B cell (primary cell): Measurements from ENCODE around the gene ATP5F1A. TPM values are rescaled to one million over a fixed set of nuclear protein-coding genes. Genes with fewer than 3 reads are reported as not detected.

ENCODE experiments used
- ATAC-seq: fragments of 200-7000 bp; cut with Tn5 transposase; one replicate; pipeline ENCODE4 v1.10.0; 2021; ENCODE audit warnings: low read depth, mild to moderate bottlenecking, moderate number of reproducible peaks, moderate library complexity
- CTCF ChIA-PET: fragments of 350-600 bp; sonication (Branson Sonifier 250); formaldehyde crosslinking; loops from one replicate; lab custom pipeline; 2021; ENCODE audit warnings: antibody characterized with exemption, inconsistent platforms; lab: Charles Lee
- POLR2A ChIA-PET: fragments of 350-600 bp; sonication (Branson Sonifier 250); formaldehyde crosslinking; loops from one replicate; lab custom pipeline; 2021; ENCODE audit warnings: antibody characterized with exemption; lab: Charles Lee
- DNase-seq: peaks from one replicate; pipeline ENCODE4 v3.0.0; 2013
- H2AFZ ChIP-seq: 2 replicates; pipeline ENCODE4 v1.6.1; 2012; ENCODE audit warnings: mild to moderate bottlenecking, low read depth, low read length; ENCODE audit not compliant: insufficient read depth, poor library complexity, severe bottlenecking
- H3K27ac ChIP-seq, 2 donors: 1 replicate in 1 of 2; 2 replicates in 1 of 2; pipeline ENCODE4 v1.5.1; 2012 to 2013; ENCODE audit warnings: low read length in 2 of 2, mild to moderate bottlenecking in 2 of 2, moderate library complexity in 1 of 2
- H3K27me3 ChIP-seq, 4 experiments: fragments of 200-600 bp in 1 of 4; sonication (generic) in 1 of 4; replicated peaks in 1 of 4; 1 replicate in 2 of 4; 2 replicates in 2 of 4; pipeline versions ENCODE4 v1.6.1 to v1.7.0; 2013 to 2016; ENCODE audit warnings: low read length in 3 of 4, mild to moderate bottlenecking in 2 of 4, mixed read lengths in 1 of 4, moderate library complexity in 1 of 4; ENCODE audit not compliant: insufficient read depth in 4 of 4, control insufficient read depth in 3 of 4; ENCODE audit errors: control extremely low read depth in 1 of 4
- H3K36me3 ChIP-seq, 2 experiments: replicated peaks in 1 of 2; 1 replicate in 1 of 2; 2 replicates in 1 of 2; pipeline versions ENCODE4 v1.6.1 to v1.7.1; 2013; ENCODE audit warnings: low read length in 1 of 2; ENCODE audit not compliant: insufficient read depth in 2 of 2, control insufficient read depth in 1 of 2; ENCODE audit errors: control extremely low read depth in 1 of 2, extremely low read depth in 1 of 2
- H3K4me1 ChIP-seq, 2 donors: fragments of 200-600 bp in 1 of 2; sonication (generic) in 1 of 2; 1 replicate in 1 of 2; 2 replicates in 1 of 2; pipeline versions ENCODE4 v1.5.1 to v1.6.1; 2013 to 2017; ENCODE audit warnings: low read length in 2 of 2; ENCODE audit not compliant: control insufficient read depth in 2 of 2, insufficient read depth in 2 of 2
- H3K4me2 ChIP-seq: replicated peaks from 2 replicates; pipeline ENCODE3; 2012; ENCODE audit warnings: mild to moderate bottlenecking, low read depth, low read length; ENCODE audit not compliant: poor library complexity, severe bottlenecking
- H3K4me3 ChIP-seq, 5 experiments: fragments of 200-600 bp in 1 of 5; sonication (generic) in 1 of 5; 1 replicate in 3 of 5; 2 replicates in 2 of 5; pipeline versions ENCODE4 v1.5.1 to v1.7.0; 2011 to 2016; ENCODE audit warnings: low read length in 4 of 5, mild to moderate bottlenecking in 4 of 5, low read depth in 2 of 5, control low read depth in 1 of 5, moderate library complexity in 1 of 5; ENCODE audit not compliant: insufficient read depth in 1 of 5; ENCODE audit errors: control extremely low read depth in 1 of 5, extremely low read depth in 1 of 5
- H3K79me2 ChIP-seq: fragments of 200-600 bp; sonication (generic); one replicate; pipeline ENCODE4 v1.6.0; 2016; ENCODE audit warnings: low read length; ENCODE audit not compliant: control insufficient read depth, insufficient read depth
- H3K9ac ChIP-seq: fragments of 200-600 bp; sonication (generic); 2 replicates; pipeline ENCODE4 v1.6.1; 2017; ENCODE audit warnings: mild to moderate bottlenecking, low read length, moderate library complexity
- H3K9me3 ChIP-seq, 3 donors: one replicate each; pipeline versions ENCODE4 v1.6.1 to v1.7.1; 2013; ENCODE audit warnings: low read length in 2 of 3; ENCODE audit not compliant: control insufficient read depth in 2 of 3, insufficient read depth in 1 of 3; ENCODE audit errors: control extremely low read depth in 1 of 3
- H4K20me1 ChIP-seq: 2 replicates; pipeline ENCODE4 v1.6.0; 2012; ENCODE audit warnings: mild to moderate bottlenecking, low read length; ENCODE audit not compliant: insufficient read depth, control insufficient read depth, poor library complexity, severe bottlenecking
- H3K27ac Mint-ChIP-seq: one replicate; pipeline ENCODE4 v1.8.0; 2021; ENCODE audit warnings: mixed read lengths
- H3K27me3 Mint-ChIP-seq: one replicate; pipeline ENCODE4 v1.8.0; 2021; ENCODE audit warnings: mixed read lengths
- H3K4me1 Mint-ChIP-seq: one replicate; pipeline ENCODE4 v1.8.0; 2021; ENCODE audit warnings: mixed read lengths
- H3K4me3 Mint-ChIP-seq: one replicate; pipeline ENCODE4 v1.8.0; 2021; ENCODE audit warnings: mixed read lengths
- H3K9me3 Mint-ChIP-seq: one replicate; pipeline ENCODE4 v1.8.0; 2022; ENCODE audit warnings: mixed read lengths; ENCODE audit not compliant: insufficient read depth
- EZH2 ChIP-seq: IDR thresholded peaks from 2 replicates; pipeline ENCODE4 v1.6.1; 2012; ENCODE audit warnings: borderline replicate concordance, low read depth, mild to moderate bottlenecking, moderate library complexity, low read length; ENCODE audit not compliant: insufficient read depth, poor library complexity, severe bottlenecking
- WGBS: methylation state at CpG from one replicate; pipeline ENCODE4 v1.1.5; 2013; ENCODE audit warnings: missing lambda C conversion rate; ENCODE audit not compliant: insufficient coverage; 5-methylcytosine and 5-hydroxymethylcytosine counted together
- intact Hi-C: fragments of 100-400 bp; cut with micrococcal nuclease; formaldehyde crosslinking; loops from one replicate; pipeline ENCODE4 v1.10.0; 2022
- polyA minus RNA-seq: library from RNA; depleted of rRNA, polyadenylated mRNA; stranded (reverse); fragments of >200 nt; gene quantifications from 2 replicates; pipeline ENCODE4 v1.2.3, GENCODE V29; 2012
- polyA plus RNA-seq: library from polyadenylated mRNA; depleted of rRNA; stranded (reverse); fragments of >200 nt; gene quantifications from 2 replicates; pipeline ENCODE4 v1.2.3, GENCODE V29; 2012
- total RNA-seq, 2 donors: library from RNA; stranded (reverse); fragments of 120-200 nt in 1 of 2; gene quantifications; 1 replicate in 1 of 2; 2 replicates in 1 of 2; pipeline versions ENCODE4 v1.2.3 to v1.2.4, GENCODE V29; 2013 to 2022
- TF ChIP-seq, protein P1 (sequence below): fragments of 200-600 bp; IDR thresholded peaks from one replicate; pipeline ENCODE4 v1.8.0; 2022; ENCODE audit warnings: antibody characterized with exemption, mild to moderate bottlenecking

ATP5F1A gene
- total RNA-seq, result 235 and 247 TPM in 2 replicates
- 383 TPM for total RNA-seq (2013)
- polyA plus RNA-seq, result 225 and 234 TPM in 2 replicates
- 164 and 220 TPM in 2 replicates for polyA minus RNA-seq

GRCh38 chr18:46097801-46098615 is at the start of gene ATP5F1A:
TSS of gene ATP5F1A (minus strand) at chr18:46098296. CDS start at chr18:46098231, 65 bp downstream.
- Histone ChIP-seq H4K20me1 (no peaks in the 10 kb centered on the region), H3K27ac (peak within 1 kb of the TSS; percentile 76 to 90), H3K4me2 (peak within 1 kb of the TSS; percentile 76), H3K4me1 (peaks cover 25 to 26% of the 10 kb centered on the region in 2 donors), H3K79me2 (peaks cover 52% of the 10 kb centered on the region), H3K9me3 (peaks cover 0 to 3% (median 0%) of the 10 kb centered on the region in 3 donors), H3K4me3 (peak within 1 kb of the TSS; percentile 66 to 80 (median 75)), H3K27me3 (no peaks in the 10 kb centered on the region), H3K9ac (peak within 1 kb of the TSS; percentile 80), H2AFZ (peak within 1 kb of the TSS; percentile 96), H3K36me3 (peaks cover 0 to 13% of the 10 kb centered on the region in 2 experiments)
- TF ChIP-seq, protein P1, sequence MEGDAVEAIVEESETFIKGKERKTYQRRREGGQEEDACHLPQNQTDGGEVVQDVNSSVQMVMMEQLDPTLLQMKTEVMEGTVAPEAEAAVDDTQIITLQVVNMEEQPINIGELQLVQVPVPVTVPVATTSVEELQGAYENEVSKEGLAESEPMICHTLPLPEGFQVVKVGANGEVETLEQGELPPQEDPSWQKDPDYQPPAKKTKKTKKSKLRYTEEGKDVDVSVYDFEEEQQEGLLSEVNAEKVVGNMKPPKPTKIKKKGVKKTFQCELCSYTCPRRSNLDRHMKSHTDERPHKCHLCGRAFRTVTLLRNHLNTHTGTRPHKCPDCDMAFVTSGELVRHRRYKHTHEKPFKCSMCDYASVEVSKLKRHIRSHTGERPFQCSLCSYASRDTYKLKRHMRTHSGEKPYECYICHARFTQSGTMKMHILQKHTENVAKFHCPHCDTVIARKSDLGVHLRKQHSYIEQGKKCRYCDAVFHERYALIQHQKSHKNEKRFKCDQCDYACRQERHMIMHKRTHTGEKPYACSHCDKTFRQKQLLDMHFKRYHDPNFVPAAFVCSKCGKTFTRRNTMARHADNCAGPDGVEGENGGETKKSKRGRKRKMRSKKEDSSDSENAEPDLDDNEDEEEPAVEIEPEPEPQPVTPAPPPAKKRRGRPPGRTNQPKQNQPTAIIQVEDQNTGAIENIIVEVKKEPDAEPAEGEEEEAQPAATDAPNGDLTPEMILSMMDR, result no peak
- no peak for TF ChIP-seq EZH2
- no peaks in the 10 kb centered on the region for H3K27me3 Mint-ChIP-seq
- CTCF ChIA-PET, result interaction anchor here (0.7 to 2.8 kb wide), 4 partner anchors 24 to 432 kb away, joined by 3 to 16 read pairs (median 6); a partner anchor contains a TSS
- H3K4me1 Mint-ChIP-seq, result peaks cover 27% of the 10 kb centered on the region
- H3K9me3 Mint-ChIP-seq, result no peaks in the 10 kb centered on the region
- POLR2A ChIA-PET, result interaction anchor here (0.7 to 1.1 kb wide), 4 partner anchors 16 to 525 kb away, joined by 3 to 12 read pairs (median 4); no protein-coding TSS in a partner anchor
- WGBS, result under 1% methylated on average over 46 of the region's 53 CpGs
- ATAC-seq (peak; percentile 88), DNase-seq (peak; percentile 94)
- H3K27ac Mint-ChIP-seq, result peak within 1 kb of the TSS; percentile 97
- H3K4me3 Mint-ChIP-seq, result peak within 1 kb of the TSS; percentile 99
- intact Hi-C loops, result loop anchor here (1.0 kb wide), 3 partner anchors 76 to 411 kb away; partner anchors contain the start of gene EPG5
